Measurements from ENCODE around the gene CSNK1A1L. TPM values are rescaled to one million over a fixed set of nuclear protein-coding genes. Genes with fewer than 3 reads are reported as not detected.

The CSNK1A1L gene
- total and polyA plus RNA-seq, 8 donors: not detected

DNA sequence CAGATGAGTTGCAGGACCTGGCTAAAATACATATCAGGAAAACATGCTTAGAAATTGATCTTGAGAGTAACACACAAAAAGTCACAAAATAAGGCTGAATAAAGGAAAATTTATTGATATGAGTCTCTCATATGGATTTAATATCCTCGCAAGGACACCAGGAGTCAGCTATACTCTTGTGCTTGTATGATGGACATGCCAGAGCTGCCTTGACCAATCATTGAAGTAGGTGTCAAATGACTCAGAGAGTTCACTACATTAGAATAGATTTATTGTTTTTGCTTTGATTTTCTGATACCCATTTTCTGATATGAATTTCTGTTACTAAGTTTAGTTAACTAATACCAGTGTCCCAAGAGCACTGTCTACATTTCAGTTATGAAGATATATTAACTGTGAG lies 37.4 kb upstream of the CSNK1A1L start:
- Histone ChIP-seq H3K4me3 (no peak overlapping the region), H3K27ac (no peak overlapping the region), H3K9me3 (no peaks in the 10 kb centered on the region), H3K36me3 (no peaks in the 10 kb centered on the region), H3K27me3 (no peaks in the 10 kb centered on the region), H3K4me1 (no peaks in the 10 kb centered on the region)
- FAIRE-seq (no peak), DNase-seq (no peak), ATAC-seq (no peak)
- TF ChIP-seq, protein P1, sequence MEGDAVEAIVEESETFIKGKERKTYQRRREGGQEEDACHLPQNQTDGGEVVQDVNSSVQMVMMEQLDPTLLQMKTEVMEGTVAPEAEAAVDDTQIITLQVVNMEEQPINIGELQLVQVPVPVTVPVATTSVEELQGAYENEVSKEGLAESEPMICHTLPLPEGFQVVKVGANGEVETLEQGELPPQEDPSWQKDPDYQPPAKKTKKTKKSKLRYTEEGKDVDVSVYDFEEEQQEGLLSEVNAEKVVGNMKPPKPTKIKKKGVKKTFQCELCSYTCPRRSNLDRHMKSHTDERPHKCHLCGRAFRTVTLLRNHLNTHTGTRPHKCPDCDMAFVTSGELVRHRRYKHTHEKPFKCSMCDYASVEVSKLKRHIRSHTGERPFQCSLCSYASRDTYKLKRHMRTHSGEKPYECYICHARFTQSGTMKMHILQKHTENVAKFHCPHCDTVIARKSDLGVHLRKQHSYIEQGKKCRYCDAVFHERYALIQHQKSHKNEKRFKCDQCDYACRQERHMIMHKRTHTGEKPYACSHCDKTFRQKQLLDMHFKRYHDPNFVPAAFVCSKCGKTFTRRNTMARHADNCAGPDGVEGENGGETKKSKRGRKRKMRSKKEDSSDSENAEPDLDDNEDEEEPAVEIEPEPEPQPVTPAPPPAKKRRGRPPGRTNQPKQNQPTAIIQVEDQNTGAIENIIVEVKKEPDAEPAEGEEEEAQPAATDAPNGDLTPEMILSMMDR (IDR thresholded peaks at IDR 0.05): no peak
- intact Hi-C loops (cut with DNase I): no loop called here
- 84 to 98% methylated on average over 1 of the region's 1 CpG for WGBS, 2 donors

DNA sequence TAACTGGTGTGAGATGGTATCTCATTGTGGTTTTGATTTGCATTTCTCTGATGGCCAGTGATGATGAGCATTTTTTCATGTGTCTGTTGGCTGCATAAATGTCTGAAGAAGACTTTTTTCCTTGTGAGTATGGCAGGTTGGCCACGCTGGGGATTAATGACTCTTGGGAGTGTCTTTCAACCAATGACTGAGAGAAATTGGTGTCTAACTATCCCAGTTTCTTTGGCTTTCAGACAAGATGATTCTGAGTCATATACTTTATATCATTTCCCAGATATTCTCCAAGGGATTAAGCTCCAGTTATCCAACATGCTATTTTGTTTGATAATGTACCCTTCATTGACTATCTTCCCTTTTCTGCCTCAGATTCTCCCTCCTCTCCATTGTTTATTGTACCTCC lies 35.5 kb upstream of the CSNK1A1L start:
- Histone ChIP-seq H3K27ac (no peak overlapping the region), H3K27me3 (no peaks in the 10 kb centered on the region), H3K4me3 (no peak overlapping the region), H3K9me3 (no peaks in the 10 kb centered on the region), H3K4me1 (no peaks in the 10 kb centered on the region), H3K36me3 (no peaks in the 10 kb centered on the region)
- ATAC-seq (no peak), FAIRE-seq (no peak), DNase-seq (no peak)
- WGBS, 2 donors: 63 to 74% methylated on average over 1 of the region's 1 CpG
- intact Hi-C loops (cut with DNase I): no loop called here
- TF ChIP-seq, protein P1 (IDR thresholded peaks at IDR 0.05): no peak

DNA sequence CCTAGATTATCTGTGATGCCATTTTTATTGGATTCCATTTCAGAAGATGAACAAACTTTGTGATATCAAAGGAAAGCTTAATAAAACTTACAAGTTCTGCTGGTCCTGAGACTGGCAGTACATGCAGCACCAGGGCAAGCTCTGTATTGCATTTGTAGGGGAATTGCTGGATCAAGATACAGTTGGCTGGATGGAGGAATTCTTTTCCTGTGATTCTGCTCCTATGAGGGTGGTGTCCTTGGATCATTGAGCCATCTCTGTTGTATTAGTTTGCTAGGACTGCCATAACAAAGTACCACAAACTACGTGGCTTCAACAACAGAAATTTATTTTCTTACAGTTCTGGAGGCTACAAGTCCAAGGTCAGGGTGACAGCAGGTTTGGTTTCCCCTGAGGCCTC lies 33.9 kb upstream of the CSNK1A1L start:
- H3K36me3 ChIP-seq: no peaks in the 10 kb centered on the region
- DNase-seq: no peak
- no peak overlapping the region for H3K27ac ChIP-seq
- H3K27me3 ChIP-seq: no peaks in the 10 kb centered on the region
- no peaks in the 10 kb centered on the region for H3K4me1 ChIP-seq
- no peak overlapping the region for H3K4me3 ChIP-seq
- no peaks in the 10 kb centered on the region for H3K9me3 ChIP-seq
- TF ChIP-seq, protein P1 (IDR thresholded peaks at IDR 0.05): no peak
- ATAC-seq: no peak
- 36 to 59% methylated on average over 1 of the region's 1 CpG for WGBS, 2 donors
- no peak for FAIRE-seq
- intact Hi-C loops (cut with DNase I): no loop called here

DNA sequence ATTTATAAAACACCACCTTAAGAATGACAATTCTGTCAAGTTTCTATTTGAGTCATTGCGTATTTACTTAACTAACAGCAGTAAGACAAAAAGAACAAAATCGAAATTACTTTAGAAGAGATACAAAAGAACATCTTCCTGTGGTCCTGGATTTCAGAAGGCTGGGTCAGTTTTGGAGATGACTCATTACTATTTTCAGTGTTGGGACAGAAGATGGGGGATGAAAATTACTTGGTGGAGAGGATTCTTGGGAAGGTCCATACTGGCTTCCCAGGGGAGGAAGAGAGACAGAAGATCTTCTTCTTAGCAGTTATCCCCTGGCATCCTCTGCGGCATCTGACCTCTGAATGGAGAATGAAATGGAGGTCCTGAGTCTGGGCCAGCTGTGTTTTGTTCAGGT lies 33.5 kb upstream of the CSNK1A1L start:
- no peaks in the 10 kb centered on the region for H3K9me3 ChIP-seq
- intact Hi-C loops (cut with DNase I): no loop called here
- DNase-seq: no peak
- no peak overlapping the region for H3K27ac ChIP-seq
- H3K27me3 ChIP-seq: no peaks in the 10 kb centered on the region
- 84 to 85% methylated on average over 3 of the region's 3 CpGs for WGBS, 2 donors
- H3K36me3 ChIP-seq: no peaks in the 10 kb centered on the region
- H3K4me1 ChIP-seq: no peaks in the 10 kb centered on the region
- TF ChIP-seq, protein P1 (IDR thresholded peaks at IDR 0.05): no peak
- H3K4me3 ChIP-seq: no peak overlapping the region
- FAIRE-seq: no peak
- ATAC-seq: no peak

DNA sequence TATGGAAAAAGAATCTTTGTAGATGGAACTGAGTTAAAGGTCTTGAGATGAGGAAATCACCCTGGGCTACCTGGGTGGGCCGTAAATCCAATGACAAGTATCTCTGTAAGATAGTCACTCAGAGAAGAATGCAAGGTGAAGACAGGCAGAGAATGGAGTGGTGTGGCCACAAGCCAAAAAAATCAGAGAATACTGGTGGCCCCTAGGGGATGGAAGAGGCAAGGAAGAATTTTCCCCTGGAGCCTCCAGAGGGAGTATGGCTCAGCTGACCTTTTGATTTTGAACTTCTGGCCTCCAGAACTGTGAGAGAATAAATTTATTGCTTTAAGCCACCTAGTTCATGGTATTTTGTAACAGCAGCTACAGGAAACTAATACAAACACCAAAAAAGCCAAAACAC lies 32.7 kb upstream of the CSNK1A1L start:
- Histone ChIP-seq H3K27ac (no peak overlapping the region), H3K36me3 (no peaks in the 10 kb centered on the region), H3K9me3 (no peaks in the 10 kb centered on the region), H3K4me1 (no peaks in the 10 kb centered on the region), H3K27me3 (no peaks in the 10 kb centered on the region), H3K4me3 (no peak overlapping the region)
- DNase-seq: no peak
- WGBS, 2 donors: 86 to 100% methylated on average over 1 of the region's 1 CpG
- intact Hi-C loops (cut with DNase I): no loop called here
- FAIRE-seq: no peak
- no peak for ATAC-seq
- TF ChIP-seq, protein P1 (IDR thresholded peaks at IDR 0.05): no peak

All from pancreas (tissue), 10 donors.